Vagina (tissue), 2 donors: ENCODE data around the gene GANAB. TPM values are rescaled to one million over a fixed set of nuclear protein-coding genes. Genes with fewer than 3 reads are reported as not detected.
A peak's percentile ranks its signal among the peaks of the same experiment; 100 is the strongest.
"Not testable (repeated sequence)": the region's sequence is repeated elsewhere in the genome, so short reads cannot be mapped to it uniquely, and the experiment has no call there.

Experiments used
- DNase-seq, 2 donors: peaks; one replicate each; pipeline ENCODE4 v3.0.0-alpha.2; 2017; ENCODE audit errors: extremely low spot score in 2 of 2
- H3K27ac ChIP-seq: fragments of 200-600 bp; sonication (generic); one replicate; pipeline ENCODE4 v1.5.1; 2019
- H3K27me3 ChIP-seq: fragments of 200-600 bp; sonication (generic); one replicate; pipeline ENCODE4 v1.5.1; 2019
- H3K36me3 ChIP-seq, 2 donors: fragments of 200-600 bp; sonication (generic); one replicate each; pipeline ENCODE4 v1.5.1; 2017 to 2019
- H3K4me1 ChIP-seq: fragments of 200-600 bp; sonication (generic); one replicate; pipeline ENCODE4 v1.5.1; 2019
- H3K4me3 ChIP-seq, 2 donors: fragments of 200-600 bp; sonication (generic); 1 replicate in 1 of 2; 2 replicates in 1 of 2; pipeline ENCODE4 v1.5.1; 2016 to 2019
- H3K9me3 ChIP-seq: fragments of 200-600 bp; sonication (generic); one replicate; pipeline ENCODE4 v1.5.1; 2019
- POLR2A ChIP-seq, 2 donors: fragments of 450-650 bp; IDR thresholded peaks; one replicate each; pipeline ENCODE4 v1.6.1; 2017; ENCODE audit warnings: antibody characterized with exemption in 2 of 2, mild to moderate bottlenecking in 2 of 2, moderate library complexity in 2 of 2
- POLR2AphosphoS5 ChIP-seq, 2 donors: sonication (generic); formaldehyde crosslinking; IDR thresholded peaks; one replicate each; pipeline ENCODE4 v1.9.0; 2017; ENCODE audit warnings: antibody characterized with exemption in 2 of 2, mild to moderate bottlenecking in 2 of 2, low read depth in 1 of 2; ENCODE audit not compliant: insufficient read depth in 1 of 2
- intact Hi-C: fragments of 100-400 bp; cut with DNase I; formaldehyde crosslinking; loops from one replicate; pipeline ENCODE4 v1.15.1; 2023
- total RNA-seq: library from RNA; depleted of rRNA; stranded (reverse); fragments of >200 nt; gene quantifications from one replicate; pipeline ENCODE4 v1.2.3, GENCODE V29; 2016
- TF ChIP-seq, protein P1 (sequence below), 3 experiments: fragments of 450-650 bp in 2 of 3; fragments of 200-600 bp in 1 of 3; sonication (generic) in 1 of 3; IDR thresholded peaks; one replicate each; pipeline ENCODE4 v1.5.1; 2017 to 2019; ENCODE audit warnings: antibody characterized with exemption in 3 of 3, mild to moderate bottlenecking in 2 of 3, moderate library complexity in 2 of 3

The GANAB gene
- total RNA-seq, 1 donor from 2014 or later, result 129 TPM

- H3K27ac ChIP-seq, result peak overlapping the region; percentile 86
- peaks cover 43% of the 10 kb centered on the region for H3K4me1 ChIP-seq
- DNase-seq, result no peak
- intact Hi-C loops, result no loop called here
- TF ChIP-seq, protein P1, sequence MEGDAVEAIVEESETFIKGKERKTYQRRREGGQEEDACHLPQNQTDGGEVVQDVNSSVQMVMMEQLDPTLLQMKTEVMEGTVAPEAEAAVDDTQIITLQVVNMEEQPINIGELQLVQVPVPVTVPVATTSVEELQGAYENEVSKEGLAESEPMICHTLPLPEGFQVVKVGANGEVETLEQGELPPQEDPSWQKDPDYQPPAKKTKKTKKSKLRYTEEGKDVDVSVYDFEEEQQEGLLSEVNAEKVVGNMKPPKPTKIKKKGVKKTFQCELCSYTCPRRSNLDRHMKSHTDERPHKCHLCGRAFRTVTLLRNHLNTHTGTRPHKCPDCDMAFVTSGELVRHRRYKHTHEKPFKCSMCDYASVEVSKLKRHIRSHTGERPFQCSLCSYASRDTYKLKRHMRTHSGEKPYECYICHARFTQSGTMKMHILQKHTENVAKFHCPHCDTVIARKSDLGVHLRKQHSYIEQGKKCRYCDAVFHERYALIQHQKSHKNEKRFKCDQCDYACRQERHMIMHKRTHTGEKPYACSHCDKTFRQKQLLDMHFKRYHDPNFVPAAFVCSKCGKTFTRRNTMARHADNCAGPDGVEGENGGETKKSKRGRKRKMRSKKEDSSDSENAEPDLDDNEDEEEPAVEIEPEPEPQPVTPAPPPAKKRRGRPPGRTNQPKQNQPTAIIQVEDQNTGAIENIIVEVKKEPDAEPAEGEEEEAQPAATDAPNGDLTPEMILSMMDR (IDR thresholded peaks at IDR 0.05), result no peak
- TF ChIP-seq POLR2A (IDR thresholded peaks at IDR 0.05), result no peak
- TF ChIP-seq POLR2AphosphoS5 (IDR thresholded peaks at IDR 0.05; ENCODE audit: insufficient read depth in 1 of 2, low read depth in 1 of 2), result no peak
- H3K9me3 ChIP-seq, result no peaks in the 10 kb centered on the region
- H3K27me3 ChIP-seq, result no peaks in the 10 kb centered on the region
- H3K4me3 ChIP-seq, result peak overlapping the region; percentile 95 to 98
- peaks cover 0 to 32% of the 10 kb centered on the region in 2 donors for H3K36me3 ChIP-seq
These were observed 32.0 kb upstream of the GANAB start for GRCh38 chr11:62678433-62678769.

- no peaks in the 10 kb centered on the region for H3K9me3 ChIP-seq
- peaks cover 50% of the 10 kb centered on the region for H3K4me1 ChIP-seq
- intact Hi-C loops, result no loop called here
- peak overlapping the region in 1 of 2 donors; percentile 95 for H3K4me3 ChIP-seq
- peaks cover 0 to 32% of the 10 kb centered on the region in 2 donors for H3K36me3 ChIP-seq
- H3K27ac ChIP-seq, result no peak overlapping the region
- no peaks in the 10 kb centered on the region for H3K27me3 ChIP-seq
- no peak for DNase-seq
- TF ChIP-seq, protein P1 (IDR thresholded peaks at IDR 0.05), result no peak
- TF ChIP-seq POLR2A (IDR thresholded peaks at IDR 0.05), result no peak
- TF ChIP-seq POLR2AphosphoS5 (IDR thresholded peaks at IDR 0.05; ENCODE audit: insufficient read depth in 1 of 2, low read depth in 1 of 2), result no peak
These were observed 31.3 kb upstream of the GANAB start for GRCh38 chr11:62677714-62678113.

DNA sequence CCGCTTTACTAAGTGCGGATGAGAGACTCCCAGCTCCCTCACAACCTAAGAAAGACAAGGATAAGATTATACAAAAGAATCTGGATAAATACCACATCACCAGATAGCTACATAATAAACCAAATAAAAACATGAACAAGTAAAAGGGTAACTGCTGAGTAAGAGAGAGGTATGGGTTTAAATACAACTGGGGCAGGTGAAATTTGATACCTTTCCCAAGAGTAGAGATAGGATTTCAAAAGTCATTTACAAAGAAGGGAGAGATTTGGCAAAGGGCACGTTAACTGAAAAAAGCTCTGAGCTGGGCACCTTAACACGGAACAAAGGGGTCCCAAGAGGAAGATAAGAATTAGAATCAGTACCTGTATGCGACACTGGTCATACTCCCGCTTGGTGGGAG lies 30.7 kb upstream of the GANAB start:
- Histone ChIP-seq H3K27ac (no peak overlapping the region), H3K36me3 (peaks cover 0 to 32% of the 10 kb centered on the region in 2 donors), H3K9me3 (no peaks in the 10 kb centered on the region), H3K4me1 (peaks cover 56% of the 10 kb centered on the region), H3K27me3 (no peaks in the 10 kb centered on the region), H3K4me3 (no peak overlapping the region)
- intact Hi-C loops, result no loop called here
- no peak for DNase-seq
- TF ChIP-seq, protein P1 (IDR thresholded peaks at IDR 0.05), result no peak
- TF ChIP-seq POLR2AphosphoS5 (IDR thresholded peaks at IDR 0.05; ENCODE audit: insufficient read depth in 1 of 2, low read depth in 1 of 2) (no peak), POLR2A (IDR thresholded peaks at IDR 0.05) (no peak)

GRCh38 chr11:62676698-62677097 lies 30.3 kb upstream of the GANAB start:
- DNase-seq, result no peak
- Histone ChIP-seq H3K36me3 (peaks cover 0 to 32% of the 10 kb centered on the region in 2 donors), H3K27ac (no peak overlapping the region), H3K9me3 (no peaks in the 10 kb centered on the region), H3K4me1 (peaks cover 56% of the 10 kb centered on the region), H3K4me3 (no peak overlapping the region), H3K27me3 (no peaks in the 10 kb centered on the region)
- TF ChIP-seq POLR2AphosphoS5 (IDR thresholded peaks at IDR 0.05; ENCODE audit: insufficient read depth in 1 of 2, low read depth in 1 of 2) (no peak), POLR2A (IDR thresholded peaks at IDR 0.05) (no peak)
- TF ChIP-seq, protein P1 (IDR thresholded peaks at IDR 0.05), result no peak
- intact Hi-C loops, result no loop called here

GRCh38 chr11:62675415-62675814 lies 29.0 kb upstream of the GANAB start:
- intact Hi-C loops, H3K9me3 ChIP-seq, DNase-seq, H3K4me3 ChIP-seq, H3K27ac ChIP-seq, H3K27me3 ChIP-seq: not testable (repeated sequence)
- H3K36me3 ChIP-seq, result peaks cover 0 to 32% of the 10 kb centered on the region in 2 donors
- peaks cover 63% of the 10 kb centered on the region for H3K4me1 ChIP-seq

DNA sequence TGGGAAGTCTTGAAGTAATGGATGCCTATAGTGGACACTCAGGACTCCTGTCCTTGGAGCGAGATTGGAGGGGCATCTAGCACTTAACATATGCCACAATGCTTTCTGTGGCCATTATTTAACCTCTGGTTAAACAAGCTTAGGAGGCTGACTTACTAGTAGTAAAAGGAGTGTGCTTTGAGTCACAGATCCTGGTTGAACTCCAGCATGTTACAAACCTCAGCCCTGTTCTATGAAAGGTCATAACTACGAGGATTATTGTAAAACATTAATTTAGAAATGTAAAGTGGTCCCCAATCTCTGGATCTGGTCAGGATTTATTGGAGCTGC lies 26.7 kb upstream of the GANAB start:
- Histone ChIP-seq H3K27ac (no peak overlapping the region), H3K4me1 (peaks cover 59% of the 10 kb centered on the region), H3K27me3 (no peaks in the 10 kb centered on the region), H3K9me3 (no peaks in the 10 kb centered on the region), H3K4me3 (no peak overlapping the region), H3K36me3 (peaks cover 0 to 32% of the 10 kb centered on the region in 2 donors)
- no peak for TF ChIP-seq POLR2AphosphoS5 (IDR thresholded peaks at IDR 0.05; ENCODE audit: insufficient read depth in 1 of 2, low read depth in 1 of 2)
- TF ChIP-seq, protein P1 (IDR thresholded peaks at IDR 0.05), result no peak
- no peak for TF ChIP-seq POLR2A (IDR thresholded peaks at IDR 0.05)
- DNase-seq, result no peak
- intact Hi-C loops, result no loop called here
